ENCODE measurements around the gene ZNF335.
A peak's percentile ranks its signal among the peaks of the same experiment; 100 is the strongest.
"Not testable (repeated sequence)": the region's sequence is repeated elsewhere in the genome, so short reads cannot be mapped to it uniquely, and the experiment has no call there.

The ZNF335 gene

DNA sequence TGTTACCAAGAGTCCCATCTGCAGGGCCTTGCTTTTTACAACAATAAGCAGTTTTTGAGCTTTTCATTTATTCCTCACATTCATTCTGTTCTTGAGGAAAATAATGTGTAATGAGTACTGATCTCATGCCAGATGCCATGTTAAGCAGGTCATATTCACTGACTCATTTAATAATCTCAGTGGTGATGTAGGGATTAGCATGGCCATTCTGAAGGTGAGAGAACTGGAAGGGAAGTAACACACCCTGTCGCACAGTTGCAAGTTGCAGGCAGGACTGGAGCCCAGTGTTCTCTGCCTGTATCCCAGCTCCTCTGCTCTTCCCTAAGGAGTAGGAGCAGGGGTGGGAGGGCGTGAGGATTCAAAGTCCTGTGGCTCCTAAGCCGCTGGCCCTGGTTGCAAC lies 31.9 kb downstream of the ZNF335 start:
- no peak for DNase-seq (ENCODE audit: low read depth, low spot score)
- no peak overlapping the region for H3K27ac ChIP-seq

DNA sequence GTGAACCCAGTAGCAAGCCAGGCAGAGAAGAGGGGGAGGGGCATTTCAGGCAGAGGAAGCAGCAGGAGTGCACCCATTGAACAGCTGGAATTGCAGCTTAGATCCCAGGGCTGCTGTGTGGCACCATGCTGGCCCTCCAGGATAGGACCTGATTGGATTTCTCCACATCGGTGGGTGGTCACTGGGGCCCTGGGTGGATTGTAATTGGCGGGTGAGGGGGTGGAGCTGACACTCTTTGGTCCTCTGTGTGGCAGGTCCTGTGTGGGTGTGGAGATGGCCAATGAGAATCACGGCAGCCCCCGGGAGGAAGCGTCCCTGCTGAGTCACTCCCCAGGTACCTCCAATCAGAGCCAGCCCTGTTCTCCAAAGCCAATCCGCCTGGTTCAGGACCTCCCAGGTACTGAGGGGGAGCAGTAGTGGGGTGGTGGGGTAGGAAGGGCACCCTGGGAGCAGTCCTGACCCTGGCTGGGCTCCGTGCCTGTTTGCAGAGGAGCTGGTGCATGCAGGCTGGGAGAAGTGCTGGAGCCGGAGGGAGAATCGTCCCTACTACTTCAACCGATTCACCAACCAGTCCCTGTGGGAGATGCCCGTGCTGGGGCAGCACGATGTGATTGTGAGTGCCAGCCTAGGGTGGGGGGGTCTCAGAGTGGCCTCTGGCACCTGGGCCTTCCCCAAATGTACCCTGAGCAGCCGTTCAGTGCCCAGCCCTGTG lies 33.1 kb downstream of the ZNF335 start:
- no peak overlapping the region for H3K27ac ChIP-seq
- DNase-seq (ENCODE audit: low read depth, low spot score) = no peak

DNA sequence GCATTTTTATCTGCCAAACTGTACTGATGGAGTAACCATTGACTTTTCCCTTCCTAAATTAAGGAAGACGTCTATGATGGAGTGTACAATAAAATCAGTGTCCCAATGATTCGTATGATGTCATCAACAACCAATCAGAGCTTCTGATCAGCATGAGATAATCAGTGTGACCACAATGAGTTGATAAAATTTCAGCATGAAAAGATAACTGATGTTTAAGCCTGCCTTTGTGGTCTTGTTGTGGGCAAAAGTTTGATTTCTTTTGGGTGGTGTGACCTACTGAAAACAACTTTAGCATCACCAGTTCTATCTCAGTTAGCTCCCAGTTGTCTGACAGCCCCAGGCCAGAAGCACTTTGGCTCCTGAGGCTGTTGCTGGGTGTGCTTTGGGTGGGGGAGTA lies 34.2 kb downstream of the ZNF335 start:
- H3K27ac ChIP-seq = no peak overlapping the region

DNA sequence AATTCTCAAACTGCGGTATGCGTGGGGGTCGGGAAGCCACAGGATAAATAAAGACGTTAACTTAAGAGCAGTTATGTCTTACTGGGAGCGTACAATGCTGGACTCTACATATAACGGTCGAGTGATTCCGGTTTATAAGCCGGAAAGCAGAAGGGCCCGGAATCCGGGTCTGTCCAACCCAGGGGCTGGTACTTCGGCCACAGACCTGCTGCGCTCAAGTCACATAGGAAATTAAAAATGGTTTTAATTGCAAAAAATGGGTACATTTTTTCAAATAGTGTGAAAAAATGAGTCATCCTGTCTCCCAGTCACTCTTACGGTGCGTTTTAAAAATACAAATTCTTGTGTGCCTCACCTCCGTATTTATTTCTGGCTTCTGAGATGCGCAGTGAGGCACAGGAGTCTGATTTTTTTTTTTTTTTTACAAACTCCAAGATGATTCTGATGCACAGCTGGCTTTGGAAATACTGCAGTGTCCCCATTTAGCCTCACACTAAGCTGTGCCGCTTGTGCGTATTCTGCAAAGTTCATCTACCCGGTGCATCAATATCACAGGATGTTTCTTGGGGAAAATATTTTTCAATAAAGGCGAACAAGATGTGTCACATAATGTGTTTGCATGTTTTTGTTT lies 36.5 kb downstream of the ZNF335 start:
- peak overlapping the region; percentile 97 for H3K27ac ChIP-seq
- no peak for DNase-seq (ENCODE audit: low read depth, low spot score)

More for the DNA sequence above, 34.2 kb downstream of the ZNF335 start:
- DNase-seq (ENCODE audit: low read depth, low spot score) = no peak

DNA sequence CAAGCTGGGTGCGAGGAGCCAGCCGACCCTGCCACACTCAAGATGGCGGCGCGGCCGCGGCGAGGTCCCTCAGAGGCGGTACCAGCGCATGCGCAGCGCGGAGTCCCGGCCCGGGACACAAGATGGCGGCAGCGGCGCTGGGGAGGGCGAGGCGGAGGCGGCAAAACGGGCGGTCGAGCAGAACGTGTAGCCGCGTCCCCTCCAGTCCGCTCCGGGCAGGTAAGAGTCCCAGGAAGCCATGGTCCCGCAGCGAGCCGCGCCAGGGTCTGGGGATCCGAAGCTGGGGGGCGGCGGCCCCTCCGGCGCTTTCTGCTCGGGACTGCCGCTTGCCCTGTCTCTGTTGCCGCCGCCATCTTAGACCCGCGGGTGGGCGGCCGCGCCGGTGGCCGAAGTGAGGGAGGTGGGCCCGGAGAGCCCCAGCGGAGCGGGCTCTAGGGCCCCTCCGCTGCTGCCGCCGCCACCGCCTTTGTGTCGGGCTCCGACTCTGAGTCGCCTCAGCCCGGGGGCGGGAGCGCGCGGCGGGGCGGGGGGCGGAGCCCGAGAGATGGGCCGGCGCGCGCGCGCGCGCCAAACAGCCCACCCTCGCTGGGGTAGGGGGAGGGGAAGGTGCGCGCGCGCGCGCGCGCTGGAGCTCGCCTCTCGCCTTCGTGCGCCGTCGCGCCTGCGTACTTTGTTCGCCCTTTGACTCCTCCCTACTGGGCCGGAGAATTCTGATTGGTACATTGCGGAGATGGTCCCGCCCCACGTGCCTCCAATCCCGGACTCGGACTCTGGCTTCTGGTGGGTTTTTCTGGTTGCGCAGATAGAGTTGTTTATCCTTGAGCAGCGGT lies 37.2 kb downstream of the ZNF335 start, which contains the start of gene PCIF1:
Gene PCIF1, plus strand, starts transcription at position 98 of the 830 bp plus-strand sequence. CDS start 4,317 bp downstream, outside the sequence.
- DNase-seq (ENCODE audit: low read depth, low spot score) = peak; percentile 62
- H3K27ac ChIP-seq = peak within 1 kb of the TSS; percentile 97

DNA sequence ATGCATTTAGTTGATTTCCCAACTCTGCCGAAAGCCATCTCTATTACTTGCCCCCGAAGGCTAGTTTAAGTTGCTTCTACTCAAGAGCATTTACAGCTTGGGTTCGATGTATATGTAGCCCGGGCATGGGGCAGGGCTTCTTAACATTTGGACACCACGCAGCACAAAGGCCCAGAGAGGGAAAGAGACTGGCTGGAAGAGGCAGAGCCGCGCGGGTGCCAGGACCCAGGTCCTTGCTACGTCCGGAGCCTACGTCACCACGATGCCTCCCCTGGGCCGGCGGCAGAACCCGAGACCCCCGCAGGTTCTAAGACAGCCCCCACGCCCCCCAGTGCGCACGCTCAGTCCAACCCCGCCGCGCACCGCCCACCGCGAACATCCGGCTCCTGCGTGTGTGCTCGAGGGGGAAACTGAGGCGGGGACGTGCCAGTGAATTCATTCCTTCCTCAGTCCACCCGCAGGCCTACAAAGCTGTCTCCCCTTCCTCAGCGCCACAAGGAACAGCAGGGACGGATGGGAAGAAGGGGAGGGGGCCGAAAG lies 37.9 kb downstream of the ZNF335 start:
- peak overlapping the region; percentile 97 for H3K27ac ChIP-seq
- DNase-seq (ENCODE audit: low read depth, low spot score) = no peak

DNA sequence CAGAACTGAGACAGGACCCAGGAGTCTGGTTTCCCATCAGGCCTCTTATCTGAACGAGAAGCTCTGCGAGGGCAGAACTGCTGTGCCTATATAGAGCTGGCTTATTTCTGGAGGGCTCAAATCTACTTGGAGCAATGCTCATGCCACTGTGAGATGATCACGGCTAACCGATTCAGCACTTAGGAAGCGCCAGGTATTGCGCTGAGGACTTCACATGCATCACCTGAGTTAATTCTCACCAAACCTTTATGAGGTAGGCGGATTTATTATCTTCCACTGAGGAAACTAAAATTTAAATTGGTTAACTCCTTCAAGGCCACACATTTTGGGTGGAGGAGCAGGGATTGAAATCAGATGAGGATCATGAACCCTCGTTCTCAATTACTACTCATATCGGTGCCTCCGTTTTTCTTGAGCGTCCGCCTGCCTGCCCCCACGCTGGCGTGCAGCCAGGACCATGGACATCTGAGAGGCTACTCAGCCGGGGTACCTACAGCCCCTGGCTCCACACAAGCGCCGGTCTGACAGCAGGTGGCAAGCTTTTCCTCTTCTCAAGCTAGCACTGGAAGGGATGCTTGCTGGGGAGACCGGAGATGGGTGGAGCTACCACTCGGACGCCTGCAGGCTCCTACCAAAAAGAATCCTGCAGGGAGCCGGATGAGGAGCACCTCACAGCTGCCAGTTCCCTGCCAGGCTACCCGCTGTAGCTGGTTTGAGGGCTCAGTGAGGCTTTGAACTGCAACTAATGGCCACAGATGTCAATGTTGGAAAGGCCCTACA lies 38.5 kb downstream of the ZNF335 start:
- peak overlapping the region; percentile 97 for H3K27ac ChIP-seq
- no peak for DNase-seq (ENCODE audit: low read depth, low spot score)

DNA sequence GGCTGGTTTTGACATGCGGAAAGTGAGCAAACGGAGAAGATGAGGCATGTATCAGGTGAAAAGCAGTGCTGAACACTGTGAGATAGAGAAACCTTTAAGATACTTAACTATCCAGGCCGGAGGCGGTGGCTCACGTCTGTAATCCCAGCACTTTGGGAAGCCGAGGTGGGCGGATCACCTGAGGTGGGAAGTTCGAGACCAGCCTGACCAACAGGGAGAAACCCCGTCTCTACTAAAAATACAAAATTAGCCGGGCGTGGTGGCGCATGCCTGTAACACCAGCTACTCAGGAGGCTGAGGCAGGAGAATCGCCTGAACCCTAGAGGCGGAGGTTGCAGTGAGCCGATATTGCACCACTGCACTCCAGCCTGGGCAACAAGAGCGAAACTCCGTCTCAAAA lies 40.3 kb downstream of the ZNF335 start:
- not testable (repeated sequence) for DNase-seq (ENCODE audit: low read depth, low spot score); H3K27ac ChIP-seq

DNA sequence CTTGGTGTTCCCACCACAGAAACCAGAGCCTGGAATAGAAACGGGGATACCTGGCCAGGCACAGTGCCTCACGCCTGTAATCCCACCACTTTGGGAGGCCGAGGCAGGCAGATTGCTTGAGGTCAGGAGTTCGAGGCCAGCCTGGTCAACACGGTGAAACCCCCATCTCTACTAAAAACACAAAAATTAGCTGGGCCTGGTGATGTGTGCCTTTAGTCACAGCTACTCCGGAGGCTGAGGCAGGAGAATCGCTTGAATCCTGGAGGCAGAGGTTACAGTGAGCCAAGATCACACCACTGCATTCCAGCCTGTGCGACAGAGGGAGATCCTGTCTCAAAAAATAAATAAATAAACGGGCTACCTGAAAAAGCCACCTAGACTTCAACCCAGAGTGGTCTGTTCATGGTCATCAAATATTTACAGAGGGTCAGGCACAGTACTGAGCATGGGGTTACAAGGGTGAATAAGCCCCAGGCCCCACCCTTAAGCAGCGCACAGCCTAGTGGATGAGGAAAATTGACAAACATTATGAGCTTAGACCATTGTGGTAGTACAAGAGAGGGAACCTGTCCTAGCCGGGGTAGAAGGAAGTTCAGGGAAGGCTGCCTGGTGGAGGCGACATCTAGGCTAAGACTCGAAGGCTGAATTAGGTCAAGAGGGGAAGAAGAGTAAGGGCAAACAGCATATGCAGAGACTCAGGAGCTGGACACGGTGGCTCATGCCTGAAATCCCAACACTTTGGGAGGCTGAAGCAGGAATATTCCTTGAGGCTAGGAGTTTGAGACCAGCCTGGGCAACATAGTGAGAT lies 44.7 kb downstream of the ZNF335 start:
- H3K27ac ChIP-seq = no peak overlapping the region
- DNase-seq (ENCODE audit: low read depth, low spot score) = no peak

DNA sequence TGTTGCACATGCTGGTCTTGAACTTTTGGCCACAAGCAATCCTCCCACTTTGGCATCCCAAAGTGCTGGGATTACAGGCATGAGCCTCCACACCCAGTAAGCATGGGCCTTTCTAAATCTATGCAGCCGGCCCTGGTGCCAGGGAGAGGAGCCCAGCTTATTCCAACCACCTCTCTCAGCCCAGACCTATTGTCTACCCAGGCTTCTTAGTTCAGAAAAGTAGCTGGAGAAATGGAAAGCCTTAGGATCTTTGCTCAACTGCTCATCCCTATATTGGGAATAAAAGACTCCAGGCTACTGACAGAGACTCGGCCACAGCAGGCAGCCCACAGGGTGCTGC lies 45.3 kb downstream of the ZNF335 start:
- DNase-seq (ENCODE audit: low read depth, low spot score) = no peak
- no peak overlapping the region for H3K27ac ChIP-seq

DNA sequence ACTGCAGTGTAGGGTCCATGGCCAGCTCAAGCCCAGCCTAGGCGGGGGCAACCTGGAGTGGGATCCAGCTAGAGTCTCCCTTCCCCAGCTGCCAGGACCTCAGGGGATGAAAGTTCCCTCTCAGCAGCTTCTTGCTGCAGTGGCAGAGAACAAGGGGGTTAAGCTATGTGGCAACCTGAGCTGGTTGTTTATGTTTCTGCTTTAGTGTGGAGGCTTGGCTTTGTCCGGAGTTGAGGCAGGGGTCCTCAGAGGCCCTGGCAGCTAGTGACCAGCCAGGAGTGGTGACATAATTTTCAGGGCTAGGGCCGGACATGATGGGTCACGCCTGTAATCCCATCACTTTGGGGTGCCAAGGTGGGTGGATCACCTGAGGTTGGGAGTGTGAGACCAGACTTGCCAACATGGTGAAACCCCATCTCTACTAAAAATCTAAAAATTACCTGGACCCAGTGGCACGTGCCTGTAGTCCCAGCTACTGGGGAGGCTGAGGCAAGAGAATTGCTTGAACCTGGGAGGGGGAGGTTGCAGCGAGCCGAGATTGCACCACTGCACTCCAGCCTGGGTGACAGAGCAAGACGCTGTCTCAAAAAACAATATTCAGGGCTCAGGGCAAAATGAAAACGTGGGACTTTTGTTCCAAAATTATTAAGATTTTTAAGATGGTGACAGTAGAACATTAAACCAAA lies 46.0 kb downstream of the ZNF335 start:
- no peak overlapping the region for H3K27ac ChIP-seq
- DNase-seq (ENCODE audit: low read depth, low spot score) = no peak

DNA sequence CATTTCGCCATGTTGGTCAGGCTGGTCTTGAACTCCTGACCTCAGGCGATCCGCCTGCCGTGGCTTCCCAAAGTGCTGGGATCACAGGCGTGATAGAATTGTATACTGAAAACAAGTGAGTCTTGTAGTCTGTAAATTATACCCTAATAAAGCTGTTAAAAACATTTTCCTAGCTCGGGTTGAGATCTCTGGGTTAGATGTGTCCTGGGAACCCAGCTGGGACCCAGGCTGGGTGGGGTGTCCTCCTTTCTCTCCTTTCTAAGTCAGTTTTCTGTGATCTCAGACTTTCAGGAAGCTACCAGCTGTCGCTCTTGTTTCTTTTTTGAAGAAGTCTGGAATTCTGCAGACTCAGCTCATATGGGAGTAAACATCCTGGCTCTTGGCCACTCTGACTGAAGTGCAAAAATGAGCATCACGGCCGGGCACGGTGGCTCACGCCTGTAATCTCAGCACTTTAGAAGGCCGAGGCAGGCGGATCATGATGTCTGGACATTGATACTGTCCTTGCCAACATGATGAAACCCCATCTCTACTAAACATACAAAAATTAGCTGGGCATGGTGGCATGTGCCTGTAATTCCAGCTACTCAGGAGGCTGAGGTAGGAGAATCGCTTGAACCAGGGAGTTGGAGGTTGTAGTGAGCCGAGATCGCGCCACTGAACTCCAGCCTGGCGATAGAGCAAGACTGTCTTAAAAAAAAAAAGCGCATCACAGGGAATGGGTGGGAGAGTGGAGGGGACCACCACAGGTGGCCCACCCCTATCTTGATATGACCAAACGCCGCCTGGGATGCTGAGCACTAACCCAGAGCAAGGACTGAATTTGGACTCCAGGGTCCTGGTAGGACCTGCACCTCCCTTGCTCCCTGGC lies 47.4 kb downstream of the ZNF335 start:
- no peak overlapping the region for H3K27ac ChIP-seq
- no peak for DNase-seq (ENCODE audit: low read depth, low spot score)

DNA sequence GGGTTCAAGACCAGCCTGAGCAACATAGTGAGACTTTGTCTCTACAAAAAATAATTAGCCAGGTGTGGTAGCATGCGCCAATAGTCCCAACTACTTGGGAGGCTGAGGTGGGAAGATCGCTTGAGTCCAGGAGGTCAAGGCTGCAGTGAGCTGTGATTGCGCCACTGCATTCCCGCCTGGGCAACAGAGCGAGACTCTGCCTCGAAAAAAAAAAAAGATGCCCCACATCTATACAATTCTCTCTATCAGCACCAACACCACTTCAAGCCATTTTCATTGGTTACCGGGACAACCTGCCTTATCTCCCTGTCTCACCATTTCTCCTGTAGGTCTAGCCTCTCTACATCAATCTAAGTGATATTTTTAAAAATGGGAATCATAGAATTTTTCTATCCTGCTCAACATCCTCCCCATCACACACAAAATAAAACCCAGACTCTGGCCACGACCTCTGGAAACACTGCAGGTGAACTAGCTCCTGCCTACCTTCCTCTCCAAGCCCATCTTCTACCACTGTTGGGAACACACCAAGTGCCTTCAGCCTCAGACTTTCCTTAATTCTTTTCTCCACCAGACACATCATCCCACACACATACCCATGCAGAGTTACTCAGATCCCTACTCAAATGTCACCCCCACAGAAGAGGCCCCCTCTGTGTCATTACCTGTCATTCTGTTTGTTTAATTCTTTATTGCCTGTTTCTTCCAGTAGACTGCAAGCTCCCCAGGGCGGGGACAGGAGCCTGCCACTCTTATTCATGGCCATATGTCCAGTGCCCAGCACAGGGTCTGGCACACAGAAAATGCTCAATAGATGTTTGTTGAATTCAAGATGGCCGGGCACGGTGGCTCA lies 50.4 kb downstream of the ZNF335 start:
- no peak for DNase-seq (ENCODE audit: low read depth, low spot score)
- no peak overlapping the region for H3K27ac ChIP-seq

DNA sequence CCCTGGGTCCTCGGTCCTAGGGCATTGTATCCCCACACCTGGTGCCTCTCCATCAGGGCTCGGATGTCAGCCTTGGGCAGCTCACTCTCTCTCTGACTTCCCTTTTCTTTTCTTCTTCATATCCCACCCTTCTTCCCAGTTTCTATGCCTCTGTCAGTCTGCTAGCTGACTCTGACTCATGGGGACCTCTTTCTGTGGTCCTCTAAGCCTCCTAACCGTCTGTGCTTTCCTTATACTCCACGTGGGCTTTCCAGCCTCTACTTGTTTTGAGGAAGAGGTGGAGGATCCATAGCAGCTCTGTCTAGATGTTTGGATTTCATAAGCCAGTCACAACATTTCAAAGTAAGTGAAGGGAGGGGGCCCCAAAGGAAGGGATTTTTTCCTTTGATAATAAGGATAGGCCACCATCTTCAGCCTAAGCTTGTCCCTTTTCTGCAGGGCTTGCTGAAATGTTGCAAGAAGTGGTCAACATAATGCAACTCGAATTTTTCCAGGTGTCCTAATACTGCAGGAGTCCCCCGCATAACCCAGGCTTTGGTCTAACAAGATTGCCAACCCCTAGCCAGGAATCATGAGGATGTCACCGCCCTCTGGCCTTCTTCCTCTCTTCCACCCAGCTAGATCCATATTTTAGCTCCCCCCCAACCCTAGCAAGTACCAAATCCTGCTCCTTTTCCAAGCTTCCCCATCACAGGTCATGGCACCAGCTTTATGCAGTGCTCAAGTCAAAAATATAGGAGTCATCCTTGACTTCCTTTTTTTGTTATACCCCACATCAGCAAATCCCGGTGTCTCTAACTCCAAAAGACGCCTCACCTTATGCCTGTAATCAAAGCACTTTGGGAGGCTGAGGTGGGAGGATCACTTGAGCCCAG lies 51.3 kb downstream of the ZNF335 start:
- no peak for DNase-seq (ENCODE audit: low read depth, low spot score)
- H3K27ac ChIP-seq = no peak overlapping the region

DNA sequence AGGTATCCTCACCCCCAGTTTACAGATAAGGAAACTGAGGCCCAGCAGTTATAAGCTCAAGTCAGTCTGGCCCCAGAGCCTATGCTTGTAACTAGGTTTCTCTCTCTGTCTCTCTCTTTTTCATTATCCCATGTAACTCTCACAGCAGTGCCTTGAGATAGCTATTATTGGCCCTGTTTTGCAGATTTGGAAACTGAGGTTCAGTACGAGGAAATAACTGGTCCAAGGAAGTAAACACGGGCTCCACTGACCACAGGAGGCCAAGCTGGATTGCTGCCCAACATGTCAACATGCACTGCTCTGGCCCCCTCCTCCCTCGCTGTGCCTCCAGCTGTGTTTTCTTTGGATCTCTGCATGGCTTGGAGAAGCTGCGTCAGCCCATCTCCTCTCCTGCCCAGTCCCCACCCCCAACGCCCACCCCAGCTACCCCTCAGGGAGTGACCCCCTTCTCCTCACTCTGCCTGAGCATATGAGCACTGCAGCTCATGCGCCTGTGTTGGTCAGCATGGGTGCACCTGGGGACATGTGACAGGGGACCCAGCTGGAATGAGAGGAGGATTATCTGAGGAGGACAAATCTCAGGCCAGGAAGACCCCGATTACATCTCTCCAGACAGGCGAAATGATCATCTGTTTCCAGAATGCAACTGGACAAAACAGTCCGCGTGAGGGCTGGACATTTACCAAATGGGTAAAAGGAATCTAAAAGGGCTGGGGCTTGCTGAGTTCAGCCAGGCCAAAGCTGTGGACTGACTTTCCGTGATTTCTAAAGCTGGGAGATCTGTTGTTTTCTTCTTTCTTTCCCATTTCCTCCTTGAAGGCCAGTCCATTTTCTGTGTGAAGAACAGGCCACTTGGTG lies 52.2 kb downstream of the ZNF335 start:
- H3K27ac ChIP-seq = no peak overlapping the region
- DNase-seq (ENCODE audit: low read depth, low spot score) = no peak

Data from epithelial cell of prostate (primary cell).